ENCODE results near the gene ZNF141. TPM values are rescaled to one million over a fixed set of nuclear protein-coding genes. Genes with fewer than 3 reads are reported as not detected.
"Not testable (repeated sequence)": the region's sequence is repeated elsewhere in the genome, so short reads cannot be mapped to it uniquely, and the experiment has no call there.

Gene ZNF141
- total RNA-seq, 2 donors from 2014 or later, result 9.0 to 10.2 TPM

- intact Hi-C loops (cut with DNase I), result loop anchor here in 1 of 2 donors (5.0 kb wide), 1 partner anchor 73 kb away; no protein-coding TSS in a partner anchor
- no peak for DNase-seq
- no peak for ATAC-seq
Measured at GRCh38 chr4:374298-375160, 36.9 kb downstream of the ZNF141 start.

GRCh38 chr4:384311-385010 is 46.8 kb downstream of the ZNF141 start:
- intact Hi-C loops (cut with DNase I), result no loop called here
- ATAC-seq, result no peak
- DNase-seq, result no peak

- ATAC-seq (no peak), DNase-seq (no peak)
- intact Hi-C loops (cut with DNase I), result no loop called here
Measured at GRCh38 chr4:385934-386707, 48.5 kb downstream of the ZNF141 start.

GRCh38 chr4:386708-387105 is 49.1 kb downstream of the ZNF141 start:
- ATAC-seq, result no peak
- intact Hi-C loops (cut with DNase I), result no loop called here
- no peak for DNase-seq

GRCh38 chr4:404006-404405 is 66.4 kb downstream of the ZNF141 start:
- no peak for ATAC-seq
- intact Hi-C loops (cut with DNase I), result no loop called here
- DNase-seq, result no peak

- ATAC-seq; DNase-seq; intact Hi-C loops (cut with DNase I): not testable (repeated sequence)
Measured at GRCh38 chr4:408321-408720, 70.7 kb downstream of the ZNF141 start.

GRCh38 chr4:422587-422986 is 85.0 kb downstream of the ZNF141 start:
- intact Hi-C loops (cut with DNase I), result no loop called here
- DNase-seq, result no peak
- no peak for ATAC-seq

Small RNA genes within 50 kb of the gene (microRNA-seq; reads per million reads assigned to microRNA genes)
- gene MIR571, result 0 reads per million in 2 donors

Other genes starting within 250 kb of the ZNF141 start
- 1 to 10 TPM; 4.0 to 7.1 TPM for gene ZNF718, start 213.3 kb upstream of the ZNF141 start, total RNA-seq
- gene ZNF732, start 32.3 kb upstream of the ZNF141 start, total RNA-seq, result not detected
- gene ZNF721, start 161.3 kb downstream of the ZNF141 start, total RNA-seq, result 10 to 100 TPM; 14.8 to 18.6 TPM
- gene PIGG, start 161.4 kb downstream of the ZNF141 start, total RNA-seq, result 10 to 100 TPM; 21.6 to 23.3 TPM
- not detected for gene TMEM271, start 238.5 kb downstream of the ZNF141 start, total RNA-seq

All from left cardiac atrium (tissue), 4 donors.